GM18873 (cell line): Measurements from ENCODE around the gene WNT8A.
"Not testable (repeated sequence)": the region's sequence is repeated elsewhere in the genome, so short reads cannot be mapped to it uniquely, and the experiment has no call there.

Source experiments
- ATAC-seq: cut with Tn5 transposase; IDR thresholded peaks from one replicate; pipeline ENCODE4 v1.9.1; 2021; ENCODE audit warnings: mild to moderate bottlenecking, moderate library complexity, moderate number of reproducible peaks; ENCODE audit not compliant: unreplicated experiment, low FRiP score

The WNT8A gene, protein sequence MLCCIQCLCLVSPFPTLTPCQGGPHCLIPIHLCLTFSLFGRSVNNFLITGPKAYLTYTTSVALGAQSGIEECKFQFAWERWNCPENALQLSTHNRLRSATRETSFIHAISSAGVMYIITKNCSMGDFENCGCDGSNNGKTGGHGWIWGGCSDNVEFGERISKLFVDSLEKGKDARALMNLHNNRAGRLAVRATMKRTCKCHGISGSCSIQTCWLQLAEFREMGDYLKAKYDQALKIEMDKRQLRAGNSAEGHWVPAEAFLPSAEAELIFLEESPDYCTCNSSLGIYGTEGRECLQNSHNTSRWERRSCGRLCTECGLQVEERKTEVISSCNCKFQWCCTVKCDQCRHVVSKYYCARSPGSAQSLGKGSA

DNA sequence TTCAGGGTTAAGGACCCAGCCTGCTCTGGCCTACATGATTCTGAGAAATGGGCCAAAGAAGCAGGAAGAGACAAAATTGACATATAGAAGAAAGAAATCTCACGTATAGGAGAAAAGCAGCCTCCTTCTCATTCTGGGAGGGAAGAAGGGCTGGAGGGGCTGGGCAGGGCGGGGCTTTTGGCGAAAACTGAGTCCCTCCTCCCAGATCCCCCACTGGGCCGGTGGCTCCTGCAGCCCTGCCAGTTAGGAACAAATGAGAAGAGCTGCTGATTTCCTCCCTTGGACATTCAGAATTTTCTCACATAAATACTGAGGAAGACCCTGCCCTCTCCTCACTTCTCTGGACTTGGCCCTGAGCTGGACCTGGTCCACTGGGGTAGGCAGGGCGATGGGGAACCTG, at the start of gene WNT8A:
Gene WNT8A (plus strand): TSS at position 332 of the 400 bp plus-strand sequence. CDS start 95 bp downstream, outside the sequence.
- ATAC-seq, result no peak

DNA sequence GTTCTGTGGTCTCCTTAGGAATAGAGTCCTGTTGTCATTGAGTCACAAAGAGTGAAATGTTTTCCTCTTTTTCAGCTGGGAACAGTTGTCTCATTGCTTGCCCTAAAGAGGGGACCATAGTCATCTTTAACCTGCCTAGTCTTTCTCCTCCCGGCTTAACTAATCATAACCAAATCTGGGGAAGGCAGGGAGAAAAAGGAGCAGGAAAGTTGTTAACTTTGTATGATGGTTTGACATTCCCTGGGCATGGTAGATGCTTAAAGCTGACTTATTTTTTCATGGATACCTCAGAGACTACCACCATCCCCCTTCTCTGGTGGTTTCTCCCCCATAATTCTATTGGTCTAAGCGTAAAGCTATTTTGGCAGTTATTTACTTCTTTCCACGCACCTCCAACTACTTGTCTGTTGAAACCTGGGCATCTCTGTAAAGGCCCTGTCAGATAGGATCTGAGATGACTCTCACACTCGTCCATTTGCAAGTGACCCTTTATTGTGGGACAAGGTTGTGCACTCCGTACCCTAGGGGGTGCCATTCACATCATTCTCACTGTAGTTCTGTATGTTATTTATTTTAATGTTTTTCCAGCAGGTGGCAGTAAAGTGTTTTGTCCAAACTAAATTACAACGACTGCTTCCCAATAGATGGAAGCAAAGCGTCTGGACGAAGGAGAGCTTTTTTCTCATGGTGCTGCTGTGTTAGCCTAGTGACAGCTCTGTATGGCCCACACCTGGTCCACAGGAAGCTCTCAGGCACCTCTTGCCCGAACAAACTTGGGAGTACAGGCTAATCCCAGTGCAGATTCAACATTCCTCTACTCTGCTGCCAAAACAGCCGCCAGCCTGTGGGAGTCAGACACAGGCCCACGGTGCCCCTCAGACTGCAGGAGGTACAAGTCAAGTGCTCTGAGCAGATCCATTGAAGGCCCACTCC, 48.0 kb upstream of the WNT8A start:
- peak; percentile 41 for ATAC-seq

DNA sequence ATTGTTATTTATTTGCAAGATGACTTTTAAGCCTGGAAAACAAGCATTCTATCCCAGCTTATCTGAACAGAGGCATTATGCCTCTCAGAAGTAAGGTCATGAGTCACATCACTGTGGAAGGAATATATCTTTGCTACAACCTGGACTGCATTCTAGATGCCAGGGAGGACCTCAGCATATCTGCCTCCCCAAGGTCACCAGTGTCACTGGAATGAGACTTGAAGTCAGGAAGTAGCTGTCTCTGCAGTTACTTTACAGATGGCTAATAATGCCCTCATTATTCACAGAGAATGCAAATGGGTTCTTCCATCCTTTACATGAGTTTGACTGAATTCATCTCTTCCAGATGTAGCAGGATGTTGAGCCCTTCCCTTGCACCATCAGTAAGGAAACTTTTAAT, 46.6 kb upstream of the WNT8A start:
- ATAC-seq, result no peak

DNA sequence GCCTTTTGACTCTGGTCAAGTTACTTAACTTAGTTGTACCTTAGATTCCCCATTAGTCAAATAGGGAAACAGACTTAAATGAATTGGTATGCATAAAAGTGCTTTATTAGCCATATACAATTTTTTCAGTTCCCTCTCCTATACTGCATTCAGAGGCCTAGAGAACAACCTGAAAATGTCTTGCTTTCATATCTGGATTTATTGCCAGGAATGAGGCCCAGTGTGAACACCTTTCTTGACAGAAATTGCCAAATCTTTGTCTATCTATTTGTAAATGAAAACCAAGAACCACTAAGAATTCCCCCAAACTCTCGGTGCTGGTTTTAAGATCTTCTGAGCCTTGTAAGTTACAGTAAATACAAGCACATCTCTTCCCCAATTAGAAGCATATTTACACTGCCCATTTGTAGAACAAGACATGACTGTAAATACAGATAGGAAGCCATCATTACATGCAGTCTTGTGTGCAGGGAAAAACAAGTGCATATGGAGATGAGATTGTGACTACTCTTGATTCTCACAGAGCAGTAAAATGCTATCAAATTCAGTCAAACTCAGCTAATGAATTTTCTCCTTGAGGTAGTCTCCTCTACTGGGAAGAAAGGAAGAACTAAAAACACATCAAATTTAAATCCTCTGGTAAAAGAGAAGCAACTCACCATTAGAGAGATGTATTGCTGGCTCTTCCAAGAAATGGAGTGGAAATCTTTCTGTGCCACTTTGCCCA, 45.8 kb upstream of the WNT8A start:
- ATAC-seq, result no peak

DNA sequence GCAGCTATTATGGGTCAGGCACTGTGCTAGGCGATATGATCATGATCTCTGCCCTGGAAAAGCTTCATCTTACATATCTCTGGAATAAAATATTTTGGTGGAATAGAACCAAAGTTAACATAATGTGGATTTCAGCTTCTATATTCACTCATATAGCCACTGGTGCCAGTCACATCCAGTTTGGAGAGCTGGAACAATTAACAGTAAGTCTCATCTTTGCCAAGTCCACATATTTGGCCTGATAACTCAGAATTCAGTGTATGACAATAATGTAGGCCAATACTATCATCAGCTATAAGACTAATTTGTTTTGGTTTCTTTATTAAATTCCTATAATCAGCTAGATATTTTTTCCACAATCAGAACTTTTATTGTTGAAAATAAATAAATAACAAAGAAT, 45.0 kb upstream of the WNT8A start:
- no peak for ATAC-seq

DNA sequence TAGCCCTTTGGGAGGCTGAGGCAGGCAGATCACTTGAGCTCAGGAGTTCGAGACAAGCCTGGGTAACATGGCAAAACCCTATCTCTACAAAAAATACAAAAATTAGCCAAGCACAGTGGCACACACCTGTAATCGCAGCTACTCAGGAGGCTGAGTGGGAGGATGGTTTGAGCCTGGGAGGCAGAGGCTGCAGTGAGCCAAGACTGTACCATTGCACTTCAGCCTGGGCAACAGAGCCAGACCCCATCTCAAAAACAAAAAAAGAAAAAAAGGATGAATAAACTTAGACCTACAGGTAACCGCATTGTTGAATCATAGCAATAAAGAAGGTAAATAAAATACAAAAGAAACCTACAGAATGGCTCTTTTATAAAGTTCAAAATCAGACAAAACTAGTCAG, 38.5 kb upstream of the WNT8A start:
- ATAC-seq, result not testable (repeated sequence)

DNA sequence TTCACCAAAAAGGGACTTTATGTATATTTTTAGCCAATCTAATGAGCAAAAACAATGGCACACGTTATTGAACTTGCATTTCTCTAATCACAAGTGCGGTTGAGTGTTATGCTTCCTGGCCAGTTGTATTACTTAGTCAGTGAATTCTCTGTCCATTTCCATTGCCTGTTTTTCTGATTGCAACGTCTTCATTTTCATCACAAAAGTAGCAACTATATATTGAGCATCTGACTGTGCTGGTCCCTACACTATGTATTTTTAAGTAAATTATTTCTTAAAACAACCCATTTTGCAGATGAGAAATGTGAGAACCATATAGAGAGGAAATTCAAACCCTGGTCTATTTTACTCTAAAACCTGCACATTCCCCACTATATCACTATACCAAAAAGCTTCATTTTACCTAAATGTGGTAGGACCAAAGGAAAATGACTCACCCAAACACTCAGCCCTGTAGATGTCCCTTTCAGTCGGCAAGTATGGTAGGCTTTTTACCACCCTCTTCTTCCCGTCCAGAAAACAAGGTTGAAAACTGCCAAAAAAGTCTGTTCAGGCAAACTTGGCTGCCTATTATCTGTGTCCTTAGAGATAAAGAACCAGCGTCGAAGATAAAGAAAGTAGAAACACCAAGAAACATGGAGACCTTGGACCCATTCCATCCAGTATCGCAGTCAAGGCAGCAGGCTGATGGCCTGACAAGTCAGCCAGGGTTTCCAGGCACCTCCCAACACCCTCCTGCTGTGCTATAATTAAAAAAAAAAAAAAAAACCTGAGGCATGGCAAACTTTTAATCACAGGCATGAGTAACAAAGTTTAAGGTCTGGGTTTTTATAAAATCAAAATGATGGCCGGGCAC, 32.2 kb upstream of the WNT8A start:
- no peak for ATAC-seq

DNA sequence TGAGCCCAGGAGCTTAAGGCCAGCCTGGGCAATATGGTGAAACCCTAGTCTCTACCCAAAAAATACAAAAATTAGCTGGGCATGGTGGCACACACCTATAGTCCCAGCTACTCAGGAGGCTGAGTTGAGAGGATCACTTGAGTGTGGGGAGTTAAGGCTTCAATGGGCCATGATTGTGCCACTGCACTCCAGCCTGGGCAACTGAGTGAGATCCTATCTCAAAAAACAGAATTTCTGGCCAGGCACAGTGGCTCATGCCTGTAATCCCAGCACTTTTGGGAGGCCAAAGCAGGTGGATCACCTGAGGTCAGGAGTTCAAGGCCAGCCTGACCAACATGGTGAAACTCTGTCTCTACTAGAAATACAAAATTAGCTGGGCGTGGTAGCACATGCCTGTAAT, 31.1 kb upstream of the WNT8A start:
- not testable (repeated sequence) for ATAC-seq

DNA sequence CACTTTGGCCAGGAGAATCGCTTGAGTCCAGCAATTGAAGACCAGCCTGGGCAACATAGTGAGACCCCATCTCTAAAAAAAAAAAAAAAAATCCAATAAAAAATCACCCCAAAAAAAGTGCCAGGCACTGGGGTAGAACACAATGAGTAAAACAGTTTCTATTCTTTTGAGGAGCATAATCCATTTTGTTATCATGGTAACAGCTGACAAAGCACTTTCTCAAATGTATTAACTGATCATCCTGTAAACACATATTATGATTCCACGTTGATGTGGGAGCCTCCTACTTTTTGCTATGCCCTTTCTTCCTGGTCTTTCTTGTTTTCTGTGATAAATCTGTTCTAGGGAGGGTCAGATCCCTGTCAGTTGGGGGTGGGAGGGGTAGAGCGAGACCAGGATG, 30.3 kb upstream of the WNT8A start:
- ATAC-seq, result no peak

DNA sequence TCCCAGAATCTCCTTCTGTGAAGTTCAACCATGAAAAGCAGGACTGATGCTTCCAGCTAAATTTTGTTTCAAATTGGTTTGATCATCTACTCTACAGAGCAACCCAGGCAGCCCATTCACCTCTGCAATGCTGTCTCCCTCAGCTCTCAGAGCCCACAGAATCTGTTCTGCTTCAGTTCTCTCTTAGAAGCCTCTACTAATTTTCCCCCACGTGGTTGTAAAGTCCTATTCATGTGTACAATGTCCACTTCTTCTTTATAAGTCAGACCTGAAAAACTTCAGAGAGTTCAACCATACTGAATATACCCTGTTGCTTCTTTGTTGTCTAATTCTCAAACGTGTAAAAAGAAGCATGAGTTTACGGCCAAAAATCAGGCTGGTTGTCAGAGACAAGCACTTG, 29.6 kb upstream of the WNT8A start:
- no peak for ATAC-seq

DNA sequence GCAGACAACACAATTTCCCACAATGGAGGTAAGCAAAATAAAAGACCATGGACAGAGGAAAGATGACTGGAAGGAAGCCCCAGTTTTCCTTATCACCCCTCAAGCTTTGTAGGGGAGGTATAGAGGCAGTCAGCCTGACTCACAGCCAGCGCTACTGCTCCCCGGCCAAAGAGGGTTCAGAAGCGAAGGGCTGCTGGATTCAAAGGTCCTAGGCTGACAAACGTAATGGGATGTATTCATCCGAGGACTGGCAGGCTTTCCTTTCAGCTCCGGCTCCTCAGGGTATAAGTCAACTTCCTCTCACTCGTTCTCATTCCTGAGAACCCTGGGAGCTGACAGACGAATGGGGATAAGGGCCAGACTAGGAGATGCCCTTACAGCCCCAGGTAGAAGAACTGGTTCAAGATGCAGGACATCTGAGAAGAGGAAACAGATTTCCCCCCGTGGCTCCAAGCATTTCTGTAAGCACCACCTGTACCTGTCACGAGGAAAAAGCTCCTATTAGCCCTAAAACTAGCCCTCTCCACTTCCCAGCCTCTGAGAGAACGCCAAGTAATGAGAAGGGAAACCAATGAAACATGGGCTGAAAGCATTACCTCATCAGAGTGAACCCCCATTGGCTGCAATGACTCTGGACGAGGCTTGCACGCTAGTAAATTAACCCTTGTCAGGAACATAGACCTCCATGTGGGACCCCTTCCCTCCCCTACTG, 28.8 kb upstream of the WNT8A start:
- ATAC-seq, result no peak

DNA sequence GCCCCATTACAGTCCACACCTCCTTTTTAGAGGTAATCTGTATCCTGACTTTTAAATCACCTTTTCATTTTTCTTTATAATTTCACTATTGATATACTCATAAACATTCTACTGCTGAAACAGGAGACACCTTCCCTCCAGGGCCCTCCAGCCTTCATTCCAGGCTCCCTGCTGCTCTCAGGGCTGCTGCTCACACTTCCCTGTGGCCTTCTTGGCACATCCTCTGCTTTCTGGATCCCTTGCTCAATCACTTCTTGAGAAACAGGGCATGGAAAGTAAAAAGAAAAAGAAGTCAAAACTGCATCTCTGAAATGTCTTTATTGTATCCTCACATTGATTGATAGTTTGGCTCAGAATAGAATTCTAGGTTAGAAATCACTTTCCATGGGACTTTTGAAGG, 19.3 kb upstream of the WNT8A start:
- ATAC-seq, result no peak

DNA sequence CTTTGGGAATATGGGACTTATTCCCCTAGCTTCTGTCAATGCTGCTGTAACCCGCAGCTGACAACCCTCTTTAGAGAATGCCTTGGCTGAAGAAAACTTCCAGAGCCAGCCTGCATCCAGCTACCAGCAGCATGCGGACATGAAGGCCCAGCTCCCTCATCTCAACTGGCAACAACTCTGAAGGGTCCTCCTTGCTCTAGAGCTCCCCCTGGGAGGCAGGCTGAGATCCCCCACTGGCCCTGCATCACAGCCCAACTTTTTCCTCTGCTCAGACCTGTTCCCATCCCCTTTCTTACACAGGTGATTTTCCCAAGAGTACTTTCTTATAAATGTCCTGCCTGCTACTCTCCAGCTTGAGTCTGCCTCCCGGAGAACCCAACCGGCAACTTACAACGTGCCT, 18.7 kb upstream of the WNT8A start:
- no peak for ATAC-seq

DNA sequence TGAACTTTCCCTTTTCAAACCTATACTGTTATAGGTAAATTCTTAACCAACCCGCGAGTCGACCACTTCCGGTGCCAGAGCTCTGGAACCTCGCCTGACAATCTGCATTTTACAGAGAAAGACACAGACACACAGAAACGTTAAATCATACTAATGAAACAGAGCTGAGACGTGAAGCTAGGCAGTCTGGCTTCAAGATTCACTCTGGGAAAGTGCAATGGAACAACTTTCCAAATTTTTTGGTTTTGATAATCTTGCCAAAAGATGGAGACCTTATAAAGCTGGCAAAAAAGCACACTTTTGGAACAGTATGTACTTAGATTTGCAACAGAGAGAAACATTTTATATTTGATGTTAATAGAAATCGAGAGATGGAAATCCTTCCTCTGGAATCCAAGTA, 15.9 kb upstream of the WNT8A start:
- ATAC-seq, result no peak

DNA sequence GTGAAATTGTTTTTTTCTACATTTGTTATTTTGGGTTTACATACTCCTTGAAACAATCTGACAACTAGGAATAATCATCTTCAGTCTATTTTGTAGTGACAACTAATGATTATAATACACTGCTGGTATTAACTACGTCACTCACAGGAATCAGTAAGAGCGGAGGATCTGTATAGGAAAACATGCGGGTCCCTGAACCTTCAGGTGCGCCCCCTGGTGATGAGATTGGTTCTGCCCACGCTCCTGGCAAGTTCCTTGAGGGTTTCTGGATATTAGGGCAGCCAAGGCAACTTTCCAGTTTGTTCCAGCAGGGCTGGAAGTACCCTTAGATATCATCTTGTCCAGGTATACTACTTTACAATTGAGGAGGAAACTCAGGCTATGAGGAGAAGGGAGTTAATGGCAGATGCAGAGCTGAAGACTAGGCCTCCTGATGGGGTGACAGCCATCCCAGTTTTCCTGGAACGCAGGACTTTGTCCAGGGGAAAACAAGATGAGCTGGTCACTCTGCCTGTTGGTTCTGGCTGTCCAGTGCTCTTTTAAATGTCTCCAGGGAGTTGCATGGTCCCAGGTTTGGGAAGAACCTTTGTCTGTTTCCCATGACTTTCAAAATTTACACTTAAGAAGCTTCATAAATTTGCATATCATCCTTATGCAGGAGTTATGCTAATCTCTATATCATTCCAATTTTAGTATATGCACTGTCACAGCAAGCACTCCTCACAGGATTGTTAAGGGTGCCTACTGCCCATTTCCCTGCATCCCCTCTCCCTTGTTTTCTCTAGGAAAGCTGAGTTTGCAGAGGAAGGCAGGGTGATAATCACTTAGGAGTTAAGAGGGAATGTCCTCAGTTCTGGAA, 14.9 kb upstream of the WNT8A start:
- no peak for ATAC-seq

DNA sequence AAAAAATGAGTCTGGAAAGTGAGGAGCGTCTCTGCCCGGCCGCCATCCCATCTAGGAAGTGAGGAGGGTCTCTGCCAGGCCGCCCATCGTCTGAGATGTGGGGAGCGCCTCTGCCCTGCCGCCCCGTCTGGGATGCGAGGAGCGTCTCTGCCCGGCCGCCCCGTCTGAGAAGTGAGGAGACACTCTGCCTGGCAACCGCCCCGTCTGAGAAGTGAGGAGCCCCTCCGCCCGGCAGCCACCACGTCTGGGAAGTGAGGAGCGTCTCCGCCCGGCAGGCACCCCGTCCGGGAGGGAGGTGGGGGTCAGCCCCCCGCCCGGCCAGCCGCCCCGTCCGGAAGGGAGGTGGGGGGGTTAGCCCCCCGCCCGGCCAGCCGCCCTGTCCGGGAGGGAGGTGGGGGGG, 13.8 kb upstream of the WNT8A start:
- ATAC-seq, result not testable (repeated sequence)

DNA sequence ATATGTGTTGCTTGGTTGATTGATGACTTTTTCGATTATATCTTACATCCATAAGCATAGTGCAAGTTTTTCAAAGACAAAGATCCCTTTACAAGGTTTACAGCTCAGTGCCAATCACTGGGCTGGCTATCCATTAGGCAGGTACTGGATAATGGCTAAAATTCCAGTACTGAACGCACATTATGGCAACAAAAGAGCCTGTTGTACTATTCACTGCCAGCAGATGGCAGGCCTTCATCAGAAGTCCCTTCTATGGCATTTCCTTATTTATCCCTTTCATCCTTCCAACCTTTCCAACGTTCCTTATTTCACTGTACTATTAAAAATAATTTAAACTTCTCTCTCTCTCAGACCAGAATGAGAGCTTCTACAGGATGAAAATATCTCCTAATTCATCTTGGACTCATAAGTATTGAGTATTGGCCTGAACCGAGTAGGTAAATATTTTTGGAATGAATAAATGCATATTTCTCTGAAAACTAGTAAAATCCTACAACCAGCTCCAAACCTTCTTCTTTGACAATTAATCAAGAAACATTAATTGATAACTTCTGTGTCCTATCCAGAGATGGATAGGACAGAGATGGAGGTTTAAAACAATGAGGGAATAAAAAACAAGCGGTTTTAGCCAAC, 6.7 kb upstream of the WNT8A start:
- no peak for ATAC-seq

DNA sequence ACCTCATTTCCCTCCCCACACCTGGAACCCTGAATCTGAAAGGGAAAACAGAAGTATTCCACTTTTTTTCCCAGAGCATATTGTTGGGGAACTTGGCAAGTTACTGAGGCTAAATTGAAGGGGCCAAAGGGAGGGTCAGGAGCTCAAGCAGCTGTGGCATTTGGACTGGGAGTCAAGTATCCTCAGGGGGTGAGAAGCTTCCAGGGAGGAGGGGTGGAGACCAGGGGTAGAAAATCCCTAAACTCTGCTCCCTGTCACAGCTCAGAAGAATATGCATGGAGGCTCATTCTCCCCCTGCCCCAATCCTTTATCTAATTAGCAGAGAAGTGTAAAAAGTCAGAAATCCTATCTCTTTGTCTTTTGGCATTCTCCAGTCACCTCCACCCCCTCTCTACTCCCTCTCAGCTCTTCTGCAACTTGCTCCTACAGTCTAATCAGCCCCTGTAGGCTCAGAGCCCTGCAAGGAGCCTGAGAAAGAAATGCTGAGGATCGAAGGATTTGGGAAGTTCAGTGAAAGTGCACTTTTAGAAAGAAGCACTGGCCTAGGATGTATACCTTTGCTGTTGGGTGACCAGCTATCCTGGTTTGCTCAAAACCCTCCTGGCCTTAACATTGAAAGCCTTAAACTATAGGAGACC, 5.7 kb upstream of the WNT8A start:
- no peak for ATAC-seq
